Measurements from ENCODE around the gene SRP9.

- TF ChIP-seq SP1 (IDR thresholded peaks at IDR 0.05), result no peak
- TF ChIP-seq CTBP1 (IDR thresholded peaks at IDR 0.05; ENCODE audit: borderline replicate concordance), result no peak
- TF ChIP-seq, protein P1, sequence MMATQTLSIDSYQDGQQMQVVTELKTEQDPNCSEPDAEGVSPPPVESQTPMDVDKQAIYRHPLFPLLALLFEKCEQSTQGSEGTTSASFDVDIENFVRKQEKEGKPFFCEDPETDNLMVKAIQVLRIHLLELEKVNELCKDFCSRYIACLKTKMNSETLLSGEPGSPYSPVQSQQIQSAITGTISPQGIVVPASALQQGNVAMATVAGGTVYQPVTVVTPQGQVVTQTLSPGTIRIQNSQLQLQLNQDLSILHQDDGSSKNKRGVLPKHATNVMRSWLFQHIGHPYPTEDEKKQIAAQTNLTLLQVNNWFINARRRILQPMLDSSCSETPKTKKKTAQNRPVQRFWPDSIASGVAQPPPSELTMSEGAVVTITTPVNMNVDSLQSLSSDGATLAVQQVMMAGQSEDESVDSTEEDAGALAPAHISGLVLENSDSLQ (IDR thresholded peaks at IDR 0.05), result no peak
Measured at GRCh38 chr1:225835856-225836255, 58.2 kb downstream of the SRP9 start.

All from HEK293T (cell line).